ENCODE results near the gene GPR37L1.
"Not testable (repeated sequence)": the region's sequence is repeated elsewhere in the genome, so short reads cannot be mapped to it uniquely, and the experiment has no call there.

GPR37L1 gene

DNA sequence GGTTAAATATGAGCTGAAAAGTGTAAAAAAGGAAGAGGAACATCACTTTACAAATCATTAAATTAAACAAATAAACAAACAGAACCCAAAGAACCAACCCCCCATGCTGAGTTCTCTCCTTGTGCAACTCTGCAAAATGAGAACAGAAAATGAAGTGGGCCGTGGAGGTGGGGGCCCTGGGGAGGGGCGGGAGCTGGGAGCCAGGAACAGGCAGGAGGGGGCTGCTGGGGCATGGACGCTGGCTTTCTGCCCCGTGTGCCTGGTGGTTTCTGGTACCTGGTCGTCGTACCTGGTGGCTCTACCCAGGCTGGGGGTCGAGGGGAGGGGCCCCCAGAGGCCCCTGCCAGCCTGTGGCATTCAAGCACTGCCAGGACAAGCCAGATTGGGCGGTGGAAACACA, 10.8 kb downstream of the GPR37L1 start:
- DNase-seq (ENCODE audit: low read depth in 2 of 2) = no peak

DNA sequence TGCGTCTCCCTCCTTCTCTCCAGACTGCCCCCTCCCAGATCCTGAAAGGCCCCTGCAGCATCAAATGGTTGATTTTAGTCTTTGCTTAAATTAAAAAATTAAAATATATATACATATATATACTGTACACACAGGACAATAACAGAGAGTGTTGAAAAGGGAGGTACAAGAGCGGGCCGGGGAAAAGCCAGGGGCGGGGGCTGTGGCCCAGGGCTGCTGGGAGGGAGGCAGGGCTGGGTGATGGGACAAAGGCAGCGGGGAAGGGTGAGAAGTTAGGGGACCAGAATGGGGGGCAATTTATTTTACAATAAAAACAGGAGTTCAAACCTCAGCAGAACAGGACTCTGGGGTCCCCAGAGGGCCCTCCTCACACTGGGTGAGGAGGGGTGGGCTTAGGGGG, 11.3 kb downstream of the GPR37L1 start:
- no peak for DNase-seq (ENCODE audit: low read depth in 2 of 2)

DNA sequence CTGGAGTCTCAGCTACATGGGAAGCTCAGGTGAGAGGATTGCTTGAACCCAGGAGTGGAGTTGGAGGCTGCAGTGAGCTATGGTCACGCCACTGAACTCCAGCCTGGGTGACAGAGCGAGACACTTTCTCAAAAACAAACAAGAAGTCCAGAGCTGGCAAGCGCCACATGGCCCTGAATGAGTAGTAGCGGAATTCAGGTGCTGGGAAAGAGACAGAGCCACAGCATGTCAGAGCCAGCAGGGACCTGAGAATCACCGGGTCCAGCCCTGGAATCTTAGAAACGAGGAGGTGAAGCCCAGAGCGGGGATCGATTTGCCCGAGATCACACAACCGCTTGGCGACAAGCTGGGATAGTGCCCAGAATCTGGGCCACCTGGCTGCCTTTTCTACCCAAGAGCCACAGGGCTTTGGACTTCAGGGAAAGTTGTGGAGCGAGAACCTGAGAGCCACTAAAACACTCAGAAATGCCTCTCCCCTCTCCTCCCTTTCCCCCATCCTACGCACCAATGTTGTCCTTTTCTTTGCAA, 12.0 kb downstream of the GPR37L1 start:
- no peak for DNase-seq (ENCODE audit: low read depth in 2 of 2)

DNA sequence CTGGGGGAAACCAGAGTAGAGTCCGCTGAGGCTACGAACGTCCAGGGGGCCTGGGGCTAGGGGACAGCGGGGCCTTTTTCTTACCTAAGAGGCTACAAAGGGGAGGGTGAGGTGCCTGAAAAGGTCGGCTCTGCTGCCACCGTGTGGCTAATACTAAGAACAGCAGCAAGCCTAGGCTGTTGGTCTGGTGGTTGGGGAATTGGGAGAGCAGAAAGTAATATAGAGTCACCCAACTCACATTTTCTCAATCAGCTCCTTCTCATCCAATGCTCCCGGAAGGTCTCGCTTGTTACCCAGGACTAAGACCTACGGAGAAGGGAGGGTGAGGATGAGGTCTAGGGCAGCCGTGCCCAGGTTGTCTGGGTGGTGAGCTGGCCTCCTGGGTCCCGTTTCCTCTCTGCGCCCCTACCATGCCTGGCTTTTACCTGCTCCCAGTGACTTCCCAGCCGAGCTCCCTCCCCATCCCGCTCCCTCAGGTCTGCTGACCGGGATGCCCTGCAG, 12.6 kb downstream of the GPR37L1 start:
- DNase-seq (ENCODE audit: low read depth in 2 of 2) = peak in 1 of 2 donors; percentile 12

DNA sequence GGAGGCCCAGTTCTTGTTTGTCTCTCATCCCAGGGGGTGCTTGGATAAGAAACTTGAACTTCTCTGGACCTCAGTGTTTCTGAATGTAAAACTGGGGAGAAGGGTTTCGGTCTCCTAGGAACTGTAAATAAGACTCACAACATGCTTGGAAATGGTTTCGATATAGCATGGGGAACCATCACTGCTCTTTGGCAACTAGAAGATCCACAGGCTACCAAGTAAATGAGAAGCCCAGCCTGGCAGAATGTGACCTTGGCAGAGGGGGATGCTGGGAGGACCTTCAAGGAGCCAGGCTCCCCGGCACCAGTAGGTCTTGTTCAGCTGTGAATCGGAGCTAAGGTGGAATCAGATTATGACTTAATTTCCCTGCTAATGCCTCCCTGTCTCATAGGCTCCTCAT, 18.1 kb downstream of the GPR37L1 start:
- no peak for DNase-seq (ENCODE audit: low read depth in 2 of 2)

DNA sequence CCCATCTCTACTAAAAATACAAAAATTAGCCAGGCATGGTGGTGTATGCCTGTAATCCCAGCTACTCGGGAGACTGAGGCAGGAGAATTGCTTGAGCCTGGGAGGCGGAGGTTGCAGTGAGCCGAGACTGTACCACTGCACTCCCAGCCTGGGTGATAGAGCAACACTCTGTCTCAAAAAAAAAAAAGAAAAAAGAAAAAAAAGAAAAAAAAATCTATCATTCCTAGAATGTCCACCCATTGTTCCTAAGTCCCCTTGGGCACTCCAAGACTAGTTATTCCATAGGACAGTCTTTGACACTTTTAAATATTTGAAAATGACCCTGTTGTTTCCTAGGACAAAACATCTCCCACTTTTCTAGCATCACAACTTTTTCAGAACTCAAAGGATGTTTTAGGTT, 18.8 kb downstream of the GPR37L1 start:
- not testable (repeated sequence) for DNase-seq (ENCODE audit: low read depth in 2 of 2)

DNA sequence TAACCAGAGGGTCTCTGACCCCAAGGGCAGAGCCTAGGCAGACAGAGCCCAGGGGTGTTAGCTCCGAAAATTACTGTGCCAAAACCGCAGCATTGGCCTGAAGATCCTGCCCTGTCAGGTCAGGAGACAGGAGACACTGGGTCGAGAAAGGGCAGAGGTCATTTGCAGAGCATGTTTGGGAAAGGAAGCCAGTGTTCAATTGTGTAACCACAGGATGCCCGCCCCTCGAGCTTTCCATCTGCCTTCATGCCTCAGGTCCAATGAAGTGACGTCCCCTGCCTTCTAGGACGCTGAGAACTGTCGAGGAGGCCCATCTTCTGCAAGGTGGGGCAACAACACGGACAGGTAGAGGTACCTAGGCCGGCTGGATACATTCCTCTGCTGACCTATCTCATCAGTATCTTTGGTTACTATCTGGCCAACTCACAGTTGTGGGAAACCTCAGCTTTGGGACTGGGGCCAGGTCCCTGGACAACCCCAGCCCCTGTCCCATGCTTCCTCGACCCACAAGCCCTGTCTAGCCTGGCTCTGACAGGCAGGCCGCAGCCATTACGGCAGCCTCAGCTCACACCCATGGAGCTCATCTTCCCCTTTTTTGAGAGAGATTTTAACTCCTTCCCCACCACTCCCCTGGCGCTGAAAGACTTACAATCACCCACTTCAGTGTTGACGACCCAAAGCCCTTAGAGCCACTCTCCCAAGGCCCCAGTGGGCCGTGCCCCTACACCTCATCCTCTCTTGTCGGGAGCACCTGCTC, 20.5 kb downstream of the GPR37L1 start:
- DNase-seq (ENCODE audit: low read depth in 2 of 2) = no peak

DNA sequence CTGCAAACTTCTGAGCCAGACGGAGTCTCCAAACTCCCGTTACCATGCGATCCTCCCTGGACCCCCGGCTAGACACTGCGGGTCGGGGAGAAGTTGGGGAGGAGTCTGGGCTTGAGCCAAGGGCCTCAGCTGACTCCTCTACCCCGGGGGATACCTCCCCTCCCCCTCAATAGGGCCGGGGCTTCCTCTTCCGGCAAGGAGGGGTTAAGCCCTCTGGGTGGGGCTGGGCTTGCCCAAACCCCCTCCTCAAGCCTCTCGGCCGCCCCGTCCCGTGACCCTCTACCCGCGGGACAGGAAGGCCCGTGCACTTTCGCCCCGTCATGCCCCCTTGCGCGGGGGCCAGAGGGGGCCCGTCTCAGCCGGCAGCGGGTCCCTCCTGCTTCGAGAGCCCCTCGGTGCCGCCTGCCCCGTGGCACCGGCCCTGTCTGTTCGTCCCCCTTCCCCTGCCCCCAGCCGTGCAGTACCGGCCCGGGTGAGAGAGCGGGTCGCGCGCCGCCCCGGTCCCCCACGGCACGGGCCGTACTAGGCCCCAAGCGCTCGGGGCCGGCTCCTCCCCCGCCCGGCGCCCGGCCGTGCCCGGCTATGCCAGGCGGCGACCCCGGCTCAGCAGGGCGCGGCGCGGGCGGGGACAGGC, 21.2 kb downstream of the GPR37L1 start:
- no peak for DNase-seq (ENCODE audit: low read depth in 2 of 2)

DNA sequence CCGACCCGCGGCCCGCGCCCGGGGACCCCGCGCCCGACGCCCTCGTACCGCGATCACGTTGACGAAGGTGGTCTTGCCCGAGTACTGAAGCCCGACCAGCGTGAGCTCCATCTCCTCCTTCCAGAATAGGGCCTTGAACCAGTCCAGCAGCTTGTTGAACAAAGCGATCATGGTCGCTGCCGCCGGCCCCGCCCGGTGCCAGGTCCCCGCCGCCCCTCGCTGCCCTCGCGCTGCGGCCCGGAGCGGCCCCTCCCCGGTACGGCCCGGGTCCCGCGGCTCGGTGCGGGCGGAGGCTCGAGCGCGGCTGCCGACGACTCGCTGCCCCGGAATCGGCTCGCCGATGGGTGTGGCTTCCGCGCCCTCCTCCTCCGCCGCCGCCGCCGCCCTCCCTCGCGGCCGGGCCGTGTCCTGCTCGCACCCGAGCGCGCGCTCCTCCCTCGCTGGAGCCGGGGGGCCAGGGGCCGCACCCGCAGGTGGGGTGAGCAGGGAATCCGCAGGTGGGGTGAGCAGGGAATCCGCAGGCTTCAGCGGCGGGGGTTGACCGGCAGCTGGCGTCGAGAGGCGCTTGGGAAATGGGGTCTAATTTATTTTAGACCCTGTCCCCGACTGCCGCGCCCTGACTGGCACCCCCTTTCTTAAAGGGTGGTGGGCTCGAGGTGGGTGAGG, 21.8 kb downstream of the GPR37L1 start, which contains the start of gene ARL8A:
Gene ARL8A (minus strand): TSS at position 336 of the 666 bp plus-strand sequence. CDS start 165 bp downstream, at position 171.
- peak in 1 of 2 donors; percentile 64 for DNase-seq (ENCODE audit: low read depth in 2 of 2)

DNA sequence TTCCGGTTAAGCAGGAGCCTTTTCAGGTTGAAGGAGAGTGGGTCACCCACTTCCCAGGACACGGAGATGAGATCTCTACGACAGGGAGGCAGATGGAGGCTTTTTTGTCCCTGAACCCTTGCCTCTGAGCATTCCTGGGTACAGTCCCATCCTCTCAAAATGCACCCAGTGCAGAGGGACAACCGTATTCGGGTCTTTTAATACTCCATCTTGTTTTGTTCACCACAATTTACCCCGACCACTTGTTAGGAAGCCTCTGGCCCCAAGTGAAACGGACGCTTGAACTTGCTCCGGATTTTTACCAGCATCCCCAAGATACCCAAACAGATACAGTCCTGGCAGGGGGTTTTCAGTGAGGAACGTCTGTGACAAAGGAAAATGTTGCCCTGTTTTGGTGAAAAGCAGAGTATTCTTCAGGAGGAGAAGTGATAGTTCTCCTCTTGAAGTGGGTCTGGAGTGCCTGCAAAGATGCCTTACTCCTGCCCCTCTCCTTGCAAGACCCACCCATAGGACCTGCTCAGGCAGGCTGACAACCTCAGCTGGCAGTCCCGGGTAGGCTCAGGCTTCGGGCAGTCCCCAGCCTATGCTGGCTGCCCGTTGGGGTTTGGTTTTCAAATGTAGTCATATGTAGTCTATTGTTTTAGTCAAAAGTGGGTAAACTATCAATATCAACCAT, 22.5 kb downstream of the GPR37L1 start:
- no peak for DNase-seq (ENCODE audit: low read depth in 2 of 2)

DNA sequence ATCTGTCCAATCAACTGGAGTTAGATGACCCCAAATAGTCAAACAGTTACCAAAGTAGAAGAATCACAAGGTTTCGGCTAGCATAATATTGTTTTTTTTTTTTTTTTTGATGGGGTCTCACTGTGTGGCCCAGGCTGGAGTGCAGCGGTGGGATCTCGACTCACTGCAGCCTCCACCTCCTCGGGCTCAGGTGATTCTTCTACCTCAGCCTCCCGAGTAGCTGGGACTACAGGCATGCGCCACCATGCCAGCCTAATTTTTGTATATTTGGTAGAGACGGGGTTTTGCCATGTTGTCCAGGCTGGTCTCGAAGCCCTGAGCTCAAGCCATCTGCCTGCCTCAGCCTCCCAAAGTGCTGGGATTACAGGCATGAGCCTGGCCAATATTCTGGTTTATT, 23.0 kb downstream of the GPR37L1 start:
- DNase-seq (ENCODE audit: low read depth in 2 of 2) = not testable (repeated sequence)

DNA sequence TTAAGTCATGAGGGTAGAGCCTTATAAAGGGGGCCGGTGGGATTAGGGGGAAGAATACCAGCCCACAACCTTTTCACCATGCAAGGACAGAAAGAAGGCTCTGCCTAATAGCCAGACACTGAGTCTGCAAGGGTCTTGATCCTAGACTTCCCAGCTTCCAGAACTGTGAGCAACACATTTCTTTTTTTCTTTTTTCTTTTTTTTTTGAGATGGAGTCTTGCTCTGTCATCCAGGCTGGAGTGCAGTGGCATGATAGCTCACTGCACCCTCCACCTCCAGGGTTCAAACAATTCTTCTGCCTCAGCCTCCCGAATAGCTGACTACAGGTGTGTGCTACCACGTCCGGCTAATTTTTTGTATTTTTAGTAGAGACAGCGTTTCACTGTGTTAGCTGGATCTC, 23.6 kb downstream of the GPR37L1 start:
- no peak for DNase-seq (ENCODE audit: low read depth in 2 of 2)

DNA sequence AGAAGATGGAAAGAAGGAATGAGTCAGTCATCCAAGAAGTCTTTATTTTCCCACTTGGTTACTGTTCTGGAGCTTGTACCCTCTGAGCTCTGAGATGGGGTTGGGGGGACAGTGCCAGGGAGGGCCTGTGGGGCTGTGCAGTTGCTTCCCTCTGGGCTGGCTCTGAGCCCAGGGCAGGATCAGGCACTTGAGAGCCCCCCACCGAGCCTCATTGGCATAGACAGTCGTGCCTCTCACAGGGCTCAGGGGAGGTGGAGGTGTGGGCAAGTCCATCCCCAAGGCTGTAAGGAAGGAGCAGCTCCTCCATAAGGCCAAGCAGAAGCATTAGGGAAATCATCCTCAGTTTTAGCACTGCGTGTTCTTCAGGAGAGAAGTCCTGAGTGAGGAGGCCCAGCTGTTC, 24.3 kb downstream of the GPR37L1 start:
- DNase-seq (ENCODE audit: low read depth in 2 of 2) = no peak

DNA sequence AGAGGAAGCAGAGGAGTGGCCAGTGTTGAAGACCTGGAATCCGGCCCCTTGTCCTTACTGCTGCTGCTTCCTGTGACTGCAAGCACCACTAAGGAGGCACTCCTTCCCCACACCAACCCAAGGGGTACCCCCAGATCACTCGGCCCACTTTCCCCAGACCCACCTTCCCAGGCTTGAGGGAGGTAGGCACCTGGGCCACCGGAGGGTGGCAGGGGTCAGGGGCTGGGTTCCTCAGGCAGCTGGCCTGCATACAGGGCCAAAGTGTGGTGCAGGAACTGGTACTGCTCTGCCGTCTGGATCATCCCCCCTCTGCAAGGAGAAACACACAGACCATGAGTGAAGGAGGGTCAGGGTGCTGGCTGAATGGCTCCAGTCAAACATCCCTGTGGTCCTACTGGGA, 25.7 kb downstream of the GPR37L1 start:
- DNase-seq (ENCODE audit: low read depth in 2 of 2) = no peak

DNA sequence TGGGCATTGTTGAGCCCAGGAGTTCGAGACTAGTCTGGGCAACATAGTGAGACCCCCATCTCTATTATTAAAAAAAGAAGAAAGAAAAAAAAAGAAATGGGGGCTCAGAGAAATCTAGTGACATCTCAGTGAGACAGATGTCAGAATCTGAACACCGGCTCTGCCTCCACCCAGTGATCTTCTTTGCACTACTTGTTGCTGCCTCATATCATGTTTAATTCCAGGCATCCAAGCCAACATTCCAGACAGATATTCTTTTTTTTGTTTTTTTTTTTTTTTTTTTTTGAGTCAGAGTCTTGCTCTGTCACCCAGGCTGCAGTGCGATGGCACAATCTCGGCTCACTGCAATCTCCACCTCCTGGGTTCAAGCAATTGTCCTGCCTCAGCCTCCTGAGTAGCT, 26.8 kb downstream of the GPR37L1 start:
- DNase-seq (ENCODE audit: low read depth in 2 of 2) = no peak

DNA sequence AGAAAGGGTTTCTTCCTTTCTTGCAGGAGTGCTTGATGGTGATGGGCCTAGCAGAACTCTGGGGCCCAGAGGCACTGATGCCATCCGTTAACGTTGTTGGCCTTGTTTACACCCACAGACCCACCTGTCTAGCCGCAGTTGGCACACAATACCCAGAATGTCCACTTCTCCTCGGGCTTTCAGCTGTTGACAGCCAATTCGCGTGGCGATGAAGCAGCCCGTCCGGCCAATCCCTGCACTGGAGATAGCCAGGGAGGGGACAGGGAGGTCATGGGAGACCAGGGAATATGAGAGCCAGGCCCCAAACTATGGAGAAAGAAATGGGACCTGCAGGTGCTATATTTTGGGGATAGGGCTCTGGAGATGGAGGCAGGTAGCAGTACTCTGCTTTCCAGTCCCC, 27.5 kb downstream of the GPR37L1 start:
- DNase-seq (ENCODE audit: low read depth in 2 of 2) = no peak

DNA sequence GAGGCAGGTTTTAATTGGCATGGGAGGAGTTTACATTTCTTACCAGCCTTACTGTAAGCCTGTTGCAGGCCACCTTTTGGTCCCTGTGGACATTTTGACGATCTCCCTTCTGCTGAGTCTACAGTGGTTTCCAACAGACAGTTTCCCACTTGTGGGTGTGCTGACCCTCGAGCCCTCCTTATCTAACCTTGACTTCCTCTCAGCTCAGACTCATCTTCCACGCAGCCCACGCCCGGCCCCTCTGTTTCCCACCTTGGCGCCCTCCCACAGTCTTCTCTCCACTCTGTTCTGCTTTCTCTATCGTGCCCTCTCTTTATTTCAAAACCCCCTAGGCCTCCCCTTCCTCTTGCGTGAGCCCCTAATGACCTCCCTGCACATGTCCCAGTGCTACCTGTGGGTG, 27.9 kb downstream of the GPR37L1 start:
- no peak for DNase-seq (ENCODE audit: low read depth in 2 of 2)

DNA sequence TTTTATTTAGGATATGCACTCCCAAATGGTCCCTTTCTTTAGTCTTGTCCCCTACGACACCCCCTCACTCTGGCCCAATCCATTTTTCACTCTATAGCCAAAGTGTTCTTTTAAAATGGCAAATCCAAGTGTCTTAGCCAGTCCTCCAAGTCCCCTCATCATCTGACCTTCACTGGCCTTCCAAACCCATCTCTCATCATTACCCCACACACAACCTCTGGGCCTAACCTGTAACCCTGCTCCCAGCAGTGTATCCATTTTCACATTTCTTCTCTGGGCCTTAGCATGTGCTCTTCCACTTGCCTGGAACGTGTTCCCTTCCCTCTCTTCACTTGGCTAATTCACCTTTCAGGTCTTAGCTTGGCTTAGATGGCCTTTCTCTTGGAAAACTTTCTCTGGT, 28.3 kb downstream of the GPR37L1 start:
- no peak for DNase-seq (ENCODE audit: low read depth in 2 of 2)

DNA sequence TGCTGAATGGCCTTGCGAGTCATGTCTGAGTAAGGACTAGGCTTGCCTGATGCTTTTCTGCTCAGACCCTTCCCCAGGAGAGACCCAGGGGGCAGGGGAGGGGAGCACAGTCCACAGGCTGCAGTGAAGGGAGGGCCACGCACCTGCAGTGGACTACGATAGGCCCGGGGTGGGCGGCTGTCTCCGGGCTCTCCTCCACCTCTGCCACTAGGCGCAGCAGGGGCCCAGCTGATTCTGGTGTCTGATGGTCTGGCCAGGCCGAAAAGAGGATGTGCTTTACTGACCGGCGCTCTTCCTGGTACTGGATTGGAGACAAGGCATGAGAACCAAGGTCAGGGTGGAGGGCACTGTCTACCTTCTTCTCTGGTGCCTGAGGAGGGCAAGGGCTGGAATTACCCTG, 29.7 kb downstream of the GPR37L1 start:
- DNase-seq (ENCODE audit: low read depth in 2 of 2) = no peak

DNA sequence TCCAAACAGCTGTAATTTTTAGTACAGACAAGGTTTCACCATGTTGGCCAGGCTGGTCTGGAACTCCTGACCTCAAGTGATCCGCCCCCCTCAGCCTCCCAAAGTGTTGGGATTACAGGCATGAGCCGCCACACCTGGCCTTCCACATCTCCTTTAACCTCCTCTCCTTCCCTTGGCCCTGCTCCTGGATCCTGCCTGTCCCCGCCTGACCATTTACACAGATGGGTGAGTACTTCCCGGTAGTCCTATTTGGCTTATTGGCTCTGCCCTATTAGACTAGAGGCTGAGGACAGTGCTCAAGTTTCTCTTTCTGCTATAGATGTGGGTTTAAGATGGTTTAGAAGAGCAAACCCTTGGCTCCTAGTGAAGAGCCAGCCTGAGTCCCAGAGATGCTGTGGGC, 30.6 kb downstream of the GPR37L1 start:
- DNase-seq (ENCODE audit: low read depth in 2 of 2) = no peak

DNA sequence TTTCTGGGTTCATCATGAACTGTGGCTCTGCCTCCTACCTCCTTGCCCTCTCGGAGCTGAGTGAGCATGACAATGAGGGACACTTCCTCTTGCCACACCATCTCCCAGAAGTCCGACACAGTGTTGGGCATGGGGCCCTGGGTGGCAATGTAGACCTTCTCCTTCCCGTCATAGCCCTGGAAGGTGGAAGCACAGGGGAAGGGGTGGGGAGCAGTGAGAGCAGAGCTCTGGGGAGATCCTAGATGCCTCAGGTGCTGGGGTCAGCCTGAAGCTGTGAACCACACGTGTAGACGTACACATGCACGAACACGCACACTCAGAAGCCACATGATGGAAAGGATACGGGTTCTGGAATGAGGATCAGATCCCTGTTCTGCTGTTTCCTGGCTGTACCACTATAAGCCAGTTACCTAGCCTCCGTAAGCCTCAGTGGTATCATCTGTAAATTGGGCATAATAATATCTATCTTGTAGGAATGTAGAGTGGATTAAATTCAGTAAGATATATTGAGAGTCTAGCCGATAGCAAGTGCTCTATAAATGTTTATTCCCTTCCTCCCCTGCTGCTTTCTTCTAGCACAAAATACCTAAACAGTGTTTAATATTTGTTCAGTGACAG, 31.5 kb downstream of the GPR37L1 start:
- no peak for DNase-seq (ENCODE audit: low read depth in 2 of 2)

All from stimulated activated CD8-positive, alpha-beta memory T cell treated with anti-CD3 and anti-CD28 coated beads, Interleukin-7, amount 100 ng/mL, for 4 hours (primary cell).